ENCODE measurements around the gene ETV3.

ETV3 gene

DNA sequence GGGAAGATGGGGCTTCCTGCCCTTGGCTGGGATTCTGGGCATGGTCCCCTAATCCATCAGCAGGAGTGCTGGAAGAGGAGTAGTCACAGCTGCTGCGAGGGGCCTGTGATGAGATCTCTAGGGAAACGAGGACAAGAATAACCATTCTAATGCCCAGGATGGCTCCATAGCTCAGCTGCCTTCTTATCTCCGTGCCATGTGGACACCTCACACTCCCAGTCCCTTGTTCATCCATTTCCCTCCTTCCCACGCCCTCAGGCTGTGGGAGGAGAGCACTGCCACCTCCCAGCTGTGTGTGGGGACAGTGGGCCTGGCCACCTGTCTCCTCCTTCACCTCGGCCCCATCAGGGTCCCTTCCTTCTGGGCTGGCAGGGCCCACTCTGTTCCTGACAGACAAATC is 16.1 kb upstream of the ETV3 start:
- H3K4me3 ChIP-seq (ENCODE audit: low read depth, low read length) = no peak overlapping the region
- TF ChIP-seq, protein P1, sequence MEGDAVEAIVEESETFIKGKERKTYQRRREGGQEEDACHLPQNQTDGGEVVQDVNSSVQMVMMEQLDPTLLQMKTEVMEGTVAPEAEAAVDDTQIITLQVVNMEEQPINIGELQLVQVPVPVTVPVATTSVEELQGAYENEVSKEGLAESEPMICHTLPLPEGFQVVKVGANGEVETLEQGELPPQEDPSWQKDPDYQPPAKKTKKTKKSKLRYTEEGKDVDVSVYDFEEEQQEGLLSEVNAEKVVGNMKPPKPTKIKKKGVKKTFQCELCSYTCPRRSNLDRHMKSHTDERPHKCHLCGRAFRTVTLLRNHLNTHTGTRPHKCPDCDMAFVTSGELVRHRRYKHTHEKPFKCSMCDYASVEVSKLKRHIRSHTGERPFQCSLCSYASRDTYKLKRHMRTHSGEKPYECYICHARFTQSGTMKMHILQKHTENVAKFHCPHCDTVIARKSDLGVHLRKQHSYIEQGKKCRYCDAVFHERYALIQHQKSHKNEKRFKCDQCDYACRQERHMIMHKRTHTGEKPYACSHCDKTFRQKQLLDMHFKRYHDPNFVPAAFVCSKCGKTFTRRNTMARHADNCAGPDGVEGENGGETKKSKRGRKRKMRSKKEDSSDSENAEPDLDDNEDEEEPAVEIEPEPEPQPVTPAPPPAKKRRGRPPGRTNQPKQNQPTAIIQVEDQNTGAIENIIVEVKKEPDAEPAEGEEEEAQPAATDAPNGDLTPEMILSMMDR (IDR thresholded peaks at IDR 0.05; ENCODE audit: low read depth, low read length, missing control alignments) = no peak
- in situ Hi-C loops (cut with HindIII; ENCODE audit: low sequenced_read_pairs) = no loop called here
- no peak for DNase-seq (ENCODE audit: low read depth)

DNA sequence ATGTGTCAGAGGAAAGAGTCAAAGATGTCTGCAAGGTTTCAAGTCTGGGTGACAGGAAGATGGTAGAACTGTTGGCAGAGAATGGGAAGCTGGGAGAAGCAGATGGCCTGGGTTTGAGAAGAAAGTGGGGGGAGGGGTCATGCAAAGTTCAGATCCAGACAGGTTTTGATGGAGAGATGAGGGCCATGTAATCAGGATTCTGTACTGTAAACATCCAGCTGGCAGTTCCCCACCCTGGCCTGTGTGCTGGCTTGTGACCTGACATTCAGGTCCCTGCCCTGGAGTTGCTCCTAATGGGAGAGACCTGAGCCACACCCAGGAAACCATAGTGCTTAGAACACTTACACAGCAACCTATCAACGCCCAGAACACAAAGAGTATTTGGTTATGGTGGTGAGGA is 15.6 kb upstream of the ETV3 start:
- no peak overlapping the region for H3K4me3 ChIP-seq (ENCODE audit: low read depth, low read length)
- no peak for DNase-seq (ENCODE audit: low read depth)
- TF ChIP-seq, protein P1 (IDR thresholded peaks at IDR 0.05; ENCODE audit: low read depth, low read length, missing control alignments) = no peak
- in situ Hi-C loops (cut with HindIII; ENCODE audit: low sequenced_read_pairs) = no loop called here

DNA sequence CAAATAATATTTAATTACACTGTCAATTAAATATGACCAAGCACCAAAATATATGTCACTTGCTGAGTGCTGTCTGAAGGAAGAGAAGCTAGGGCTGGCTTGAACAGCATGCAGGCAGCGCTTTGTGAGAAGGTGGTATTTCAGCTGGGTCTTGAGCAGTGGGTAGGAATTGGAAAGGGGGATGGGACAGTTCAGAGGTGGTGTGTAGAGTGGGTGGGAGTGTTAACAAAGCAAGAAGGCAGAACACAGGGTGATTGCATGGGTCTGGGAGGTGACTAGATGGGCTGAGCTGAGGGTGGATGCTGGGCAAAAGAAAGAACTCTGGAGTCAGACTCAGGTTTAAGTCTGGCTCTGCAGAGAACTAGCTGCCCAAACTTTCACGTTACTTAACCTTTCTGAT is 14.3 kb upstream of the ETV3 start:
- in situ Hi-C loops (cut with HindIII; ENCODE audit: low sequenced_read_pairs) = no loop called here
- no peak for DNase-seq (ENCODE audit: low read depth)
- H3K4me3 ChIP-seq (ENCODE audit: low read depth, low read length) = no peak overlapping the region
- TF ChIP-seq, protein P1 (IDR thresholded peaks at IDR 0.05; ENCODE audit: low read depth, low read length, missing control alignments) = no peak

DNA sequence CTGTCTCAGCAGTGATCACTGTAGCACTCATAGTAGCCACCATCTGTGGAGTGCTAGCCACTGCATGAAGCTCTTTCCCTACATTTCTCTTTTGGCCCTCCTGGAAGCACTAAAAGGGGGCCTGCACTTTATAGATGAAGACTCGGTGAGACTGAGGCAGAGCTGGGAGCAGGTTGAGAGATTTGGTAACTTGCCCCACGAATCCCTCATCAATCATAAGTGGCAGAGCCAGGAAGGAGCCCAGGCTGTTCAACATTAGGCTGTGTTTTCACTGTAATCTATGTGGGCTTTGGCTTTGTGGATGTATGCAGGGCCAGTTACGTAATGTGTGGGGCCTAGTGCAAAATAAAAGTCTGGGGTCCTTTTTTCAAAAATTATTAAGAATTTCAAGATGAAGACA is 13.3 kb upstream of the ETV3 start:
- no peak overlapping the region for H3K4me3 ChIP-seq (ENCODE audit: low read depth, low read length)
- DNase-seq (ENCODE audit: low read depth) = no peak
- TF ChIP-seq, protein P1 (IDR thresholded peaks at IDR 0.05; ENCODE audit: low read depth, low read length, missing control alignments) = no peak
- in situ Hi-C loops (cut with HindIII; ENCODE audit: low sequenced_read_pairs) = no loop called here

DNA sequence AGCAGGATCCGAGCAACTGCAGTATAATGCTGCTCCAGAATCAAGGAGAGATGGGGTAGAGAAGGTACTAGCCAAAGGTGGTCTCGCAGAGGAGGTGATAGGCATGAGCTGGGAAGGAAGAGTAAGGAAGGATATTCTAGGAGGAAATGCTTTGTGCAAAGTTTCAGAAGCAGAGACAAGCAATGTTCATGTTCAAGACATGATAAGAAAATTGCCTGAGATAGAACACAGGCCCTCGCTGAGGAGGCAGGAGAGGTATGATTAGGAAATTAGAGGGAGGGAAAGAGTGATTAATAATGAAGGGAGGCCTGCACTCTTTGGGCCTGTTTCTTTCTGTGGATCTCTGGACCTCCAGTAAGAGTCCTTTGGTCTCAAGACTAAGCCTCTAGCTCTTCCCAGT is 12.9 kb upstream of the ETV3 start:
- DNase-seq (ENCODE audit: low read depth) = no peak
- in situ Hi-C loops (cut with HindIII; ENCODE audit: low sequenced_read_pairs) = no loop called here
- TF ChIP-seq, protein P1 (IDR thresholded peaks at IDR 0.05; ENCODE audit: low read depth, low read length, missing control alignments) = no peak
- H3K4me3 ChIP-seq (ENCODE audit: low read depth, low read length) = no peak overlapping the region

DNA sequence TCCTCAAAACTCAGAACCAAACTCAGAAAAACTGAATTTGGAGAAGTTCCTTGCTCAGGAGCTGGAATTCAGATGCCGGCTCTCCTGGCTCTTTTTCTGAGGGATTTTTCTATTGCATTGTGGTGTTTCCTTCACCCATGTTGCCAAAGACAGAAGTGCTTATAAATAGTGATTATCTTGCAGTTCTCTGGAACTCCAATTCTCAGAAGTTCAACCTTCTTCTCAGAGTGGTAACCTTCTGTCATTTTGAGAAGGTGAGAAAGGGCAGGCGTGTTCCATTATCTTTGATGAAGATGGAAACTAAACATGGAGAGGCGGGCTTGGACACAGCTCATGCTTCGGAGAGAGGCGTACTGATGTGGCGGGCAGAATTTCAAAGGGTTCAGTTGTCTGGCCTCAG is 12.4 kb upstream of the ETV3 start:
- no peak for DNase-seq (ENCODE audit: low read depth)
- in situ Hi-C loops (cut with HindIII; ENCODE audit: low sequenced_read_pairs) = no loop called here
- TF ChIP-seq, protein P1 (IDR thresholded peaks at IDR 0.05; ENCODE audit: low read depth, low read length, missing control alignments) = no peak

More for the DNA sequence above, 12.4 kb upstream of the ETV3 start:
- no peak overlapping the region for H3K4me3 ChIP-seq (ENCODE audit: low read depth, low read length)

Data from astrocyte of the cerebellum (primary cell).